ENCODE results near the gene MTURN. TPM values are rescaled to one million over a fixed set of nuclear protein-coding genes. Genes with fewer than 3 reads are reported as not detected.
A peak's percentile ranks its signal among the peaks of the same experiment; 100 is the strongest.

Gene MTURN
- total and polyA plus RNA-seq, 9 of the 15 experiments (the other 6 are each of a cell fraction or from before 2014, with no cell fraction given), result 0.94 to 14.8 (median 6.4) TPM

- TF ChIP-seq NFE2L1 (tag; IDR thresholded peaks at IDR 0.05; ENCODE audit: borderline replicate concordance, low read depth), result no peak
- peak in 1 of 2 experiments; percentile 33; a peak in 1 of 4 replicates for TF ChIP-seq ZNF318 (IDR thresholded peaks at IDR 0.05; ENCODE audit: borderline replicate concordance in 1 of 2, low read depth in 1 of 2)
- TF ChIP-seq WHSC1 (IDR thresholded peaks at IDR 0.05; ENCODE audit: low read length), result no peak
- no peak for TF ChIP-seq CTCF (IDR thresholded peaks at IDR 0.05 in 2 of 3, conservative IDR thresholded peaks at IDR 0.05 in 1 of 3; ENCODE audit: insufficient read depth in 2 of 3, low read depth in 1 of 3, low read length in 3 of 3)
- no peak for TF ChIP-seq PATZ1 (CRISPR knock-in tag; IDR thresholded peaks at IDR 0.05; ENCODE audit: borderline replicate concordance)
- peak; percentile 97 for TF ChIP-seq SMARCA4 (IDR thresholded peaks at IDR 0.05)
- TF ChIP-seq ZNF75A (CRISPR knock-in tag; IDR thresholded peaks at IDR 0.05), result no peak
- no peak for TF ChIP-seq HMGN3 (IDR thresholded peaks at IDR 0.05; ENCODE audit: borderline replicate concordance, extremely low read depth, insufficient read length, low read depth, low read length)
- TF ChIP-seq THRB (CRISPR knock-in tag; conservative IDR thresholded peaks at IDR 0.05), result peak; percentile 36; the same call in 1 of the 2 replicates
- no peak for TF ChIP-seq ZZZ3 (IDR thresholded peaks at IDR 0.05)
- TF ChIP-seq ZFX (CRISPR knock-in tag; IDR thresholded peaks at IDR 0.05), result no peak
- TF ChIP-seq EP300 (IDR thresholded peaks at IDR 0.05; ENCODE audit: low read length), result peak; percentile 91
- no peak for TF ChIP-seq ZNF197 (CRISPR knock-in tag; IDR thresholded peaks at IDR 0.05; ENCODE audit: low read depth)
- TF ChIP-seq ZC3H11A (IDR thresholded peaks at IDR 0.05; ENCODE audit: low read depth, low read length), result no peak
These were observed 11.4 kb downstream of the MTURN start (continued) for GRCh38 chr7:30146127-30146612.
